ENCODE measurements around the gene MAD1L1. TPM values are rescaled to one million over a fixed set of nuclear protein-coding genes. Genes with fewer than 3 reads are reported as not detected.

Gene MAD1L1
- total and polyA plus RNA-seq, 10 donors = 47.3 to 118 (median 68.2) TPM

DNA sequence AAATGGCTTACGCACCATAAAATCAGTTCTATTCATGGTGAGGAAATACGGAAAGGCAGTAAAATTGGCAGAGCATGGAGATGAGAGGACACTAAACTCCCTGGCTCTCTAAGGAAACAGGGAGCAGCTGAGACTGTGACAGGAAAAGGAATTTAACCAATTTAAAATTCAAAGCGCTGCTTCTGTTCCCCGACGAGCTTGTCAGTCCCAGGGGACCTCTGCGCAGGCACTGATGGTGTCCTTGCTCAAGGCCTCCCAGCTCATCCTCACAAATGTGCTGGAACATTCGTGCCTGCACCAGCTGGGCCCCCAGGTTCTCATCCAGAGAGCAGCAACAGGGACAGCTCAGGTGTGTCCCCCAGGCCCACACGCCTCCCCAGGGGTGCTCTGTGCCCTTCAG lies 101.4 kb downstream of the MAD1L1 start:
- Histone ChIP-seq H3K36me3 (peaks cover 0 to 76% (median 7%) of the 10 kb centered on the region in 6 donors), H3K27me3 (replicated peaks in 1 of 7) (no peaks in the 10 kb centered on the region), H3K4me3 (no peak overlapping the region), H3K4me1 (no peaks in the 10 kb centered on the region), H3K9me3 (no peaks in the 10 kb centered on the region), H3K27ac (no peak overlapping the region)
- TF ChIP-seq POLR2AphosphoS5 (IDR thresholded peaks at IDR 0.05) (no peak), POLR2A (IDR thresholded peaks at IDR 0.05) (no peak)
- TF ChIP-seq, protein P1, sequence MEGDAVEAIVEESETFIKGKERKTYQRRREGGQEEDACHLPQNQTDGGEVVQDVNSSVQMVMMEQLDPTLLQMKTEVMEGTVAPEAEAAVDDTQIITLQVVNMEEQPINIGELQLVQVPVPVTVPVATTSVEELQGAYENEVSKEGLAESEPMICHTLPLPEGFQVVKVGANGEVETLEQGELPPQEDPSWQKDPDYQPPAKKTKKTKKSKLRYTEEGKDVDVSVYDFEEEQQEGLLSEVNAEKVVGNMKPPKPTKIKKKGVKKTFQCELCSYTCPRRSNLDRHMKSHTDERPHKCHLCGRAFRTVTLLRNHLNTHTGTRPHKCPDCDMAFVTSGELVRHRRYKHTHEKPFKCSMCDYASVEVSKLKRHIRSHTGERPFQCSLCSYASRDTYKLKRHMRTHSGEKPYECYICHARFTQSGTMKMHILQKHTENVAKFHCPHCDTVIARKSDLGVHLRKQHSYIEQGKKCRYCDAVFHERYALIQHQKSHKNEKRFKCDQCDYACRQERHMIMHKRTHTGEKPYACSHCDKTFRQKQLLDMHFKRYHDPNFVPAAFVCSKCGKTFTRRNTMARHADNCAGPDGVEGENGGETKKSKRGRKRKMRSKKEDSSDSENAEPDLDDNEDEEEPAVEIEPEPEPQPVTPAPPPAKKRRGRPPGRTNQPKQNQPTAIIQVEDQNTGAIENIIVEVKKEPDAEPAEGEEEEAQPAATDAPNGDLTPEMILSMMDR (IDR thresholded peaks at IDR 0.05 in 8 of 11, conservative IDR thresholded peaks at IDR 0.05 in 3 of 11) = no peak
- intact Hi-C loops (cut with DNase I; ENCODE audit: low total_unique reads) = no loop called here
- no peak for DNase-seq
- 73 to 88% (median 79%) methylated on average over 8 of the region's 8 CpGs for WGBS, 5 donors

DNA sequence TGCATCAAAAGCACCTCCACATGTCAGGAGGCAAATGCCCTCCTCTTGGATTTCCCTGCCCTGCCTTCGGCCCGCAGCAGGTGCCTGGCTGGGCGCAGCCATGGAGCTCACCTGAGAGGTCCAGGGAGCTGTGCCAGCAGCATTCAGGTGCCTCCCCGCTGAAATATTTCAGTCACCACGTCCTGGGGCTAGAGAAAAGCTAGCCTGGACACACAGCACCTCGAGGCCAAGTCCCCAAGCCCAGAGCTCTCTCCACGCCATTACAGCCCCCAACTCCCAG lies 102.7 kb downstream of the MAD1L1 start:
- Histone ChIP-seq H3K4me1 (no peaks in the 10 kb centered on the region), H3K27me3 (replicated peaks in 1 of 7) (no peaks in the 10 kb centered on the region), H3K9me3 (no peaks in the 10 kb centered on the region), H3K27ac (no peak overlapping the region), H3K36me3 (peaks cover 0 to 77% (median 13%) of the 10 kb centered on the region in 6 donors), H3K4me3 (no peak overlapping the region)
- intact Hi-C loops (cut with DNase I; ENCODE audit: low total_unique reads) = no loop called here
- 90 to 97% (median 91%) methylated on average over 4 to 7 of the region's 7 CpGs for WGBS, 5 donors
- TF ChIP-seq POLR2AphosphoS5 (IDR thresholded peaks at IDR 0.05) (no peak), POLR2A (IDR thresholded peaks at IDR 0.05) (no peak)
- TF ChIP-seq, protein P1 (IDR thresholded peaks at IDR 0.05 in 8 of 11, conservative IDR thresholded peaks at IDR 0.05 in 3 of 11) = no peak
- DNase-seq = no peak

DNA sequence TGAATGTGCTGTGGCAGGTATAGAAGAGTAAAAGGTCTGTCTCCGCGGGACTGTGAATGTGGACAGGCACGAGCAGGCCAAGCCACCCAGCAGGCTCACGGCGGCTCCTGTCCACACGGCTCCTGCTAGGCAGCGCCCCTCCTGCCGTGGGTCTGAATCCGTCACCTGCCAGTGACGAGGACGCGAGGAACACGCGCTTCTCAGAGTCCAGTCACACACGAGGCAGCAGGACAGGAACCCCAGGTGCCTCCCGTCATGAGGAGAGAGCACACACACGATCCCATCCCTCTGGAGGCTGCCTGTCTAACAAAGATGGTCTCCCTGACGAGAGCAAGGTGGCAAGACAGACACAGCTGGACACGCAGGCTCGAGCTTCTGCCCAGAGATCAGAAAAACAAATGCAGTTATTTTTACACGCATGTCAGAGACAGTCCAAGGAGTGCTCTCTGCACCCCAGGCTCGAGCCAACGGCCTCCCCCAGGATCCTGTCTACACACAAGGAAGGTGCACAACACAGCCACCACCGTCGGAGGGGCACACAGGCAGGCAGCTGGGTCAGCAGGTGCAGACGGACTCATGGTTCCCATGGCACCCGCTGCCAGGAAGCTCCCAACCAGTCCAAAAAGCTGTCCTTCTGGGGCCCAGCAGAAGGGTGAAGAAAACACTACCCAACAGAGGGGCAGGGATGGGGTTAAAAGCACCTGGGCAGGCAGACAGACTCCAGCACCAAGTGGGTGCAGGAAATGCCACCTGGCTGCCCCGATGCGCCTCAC lies 103.2 kb downstream of the MAD1L1 start:
- intact Hi-C loops (cut with DNase I; ENCODE audit: low total_unique reads) = no loop called here
- no peak overlapping the region for H3K27ac ChIP-seq
- H3K9me3 ChIP-seq = no peaks in the 10 kb centered on the region
- DNase-seq = no peak
- H3K4me3 ChIP-seq = no peak overlapping the region
- H3K36me3 ChIP-seq = peaks cover 0 to 77% (median 16%) of the 10 kb centered on the region in 6 donors
- TF ChIP-seq POLR2A (IDR thresholded peaks at IDR 0.05) = no peak
- H3K27me3 ChIP-seq (replicated peaks in 1 of 7) = no peaks in the 10 kb centered on the region
- WGBS, 5 donors = 89 to 91% (median 90%) methylated on average over 25 to 29 of the region's 29 CpGs
- H3K4me1 ChIP-seq = no peaks in the 10 kb centered on the region

DNA sequence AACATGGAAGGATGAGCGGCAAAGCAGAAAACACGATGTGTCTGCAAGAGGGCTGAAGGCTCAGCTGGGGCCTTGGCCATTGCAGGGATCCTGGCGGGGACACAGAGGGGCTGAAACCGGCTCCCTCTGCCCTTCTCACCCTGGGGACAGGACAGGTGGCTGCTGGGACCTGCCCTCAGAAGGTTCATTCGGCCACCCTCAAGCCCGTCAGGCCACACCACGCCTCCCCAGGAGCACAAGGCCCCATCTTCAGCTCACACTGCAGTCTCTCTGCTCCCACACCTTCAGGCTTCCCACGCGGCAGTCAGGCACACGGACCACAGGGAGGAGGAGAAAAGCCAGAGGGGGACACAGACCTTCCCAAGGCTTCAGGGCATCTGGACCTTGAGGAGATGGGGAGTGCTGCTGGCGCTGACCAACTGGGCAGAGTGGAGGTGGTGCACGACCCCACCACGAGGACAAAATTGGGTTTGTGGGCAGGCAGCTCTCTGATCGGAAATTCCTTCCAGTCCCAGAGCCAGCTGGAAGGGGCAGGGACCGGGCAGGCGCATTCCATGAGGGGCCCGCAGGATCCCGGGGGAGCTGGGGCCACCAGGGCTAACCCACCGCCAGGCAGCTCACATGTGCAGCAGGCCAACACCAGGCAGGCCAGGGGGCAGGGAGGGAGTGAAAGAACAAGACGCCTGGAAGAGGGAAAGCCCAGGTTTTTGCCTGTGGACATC lies 104.0 kb downstream of the MAD1L1 start:
- 88 to 94% (median 91%) methylated on average over 20 of the region's 20 CpGs for WGBS, 5 donors
- Histone ChIP-seq H3K9me3 (no peaks in the 10 kb centered on the region), H3K4me1 (no peaks in the 10 kb centered on the region), H3K36me3 (peaks cover 0 to 77% (median 14%) of the 10 kb centered on the region in 6 donors), H3K27ac (no peak overlapping the region), H3K27me3 (replicated peaks in 1 of 7) (no peaks in the 10 kb centered on the region), H3K4me3 (no peak overlapping the region)
- TF ChIP-seq, protein P1 (IDR thresholded peaks at IDR 0.05 in 8 of 11, conservative IDR thresholded peaks at IDR 0.05 in 3 of 11) = no peak
- TF ChIP-seq POLR2A (IDR thresholded peaks at IDR 0.05) = no peak
- no peak for TF ChIP-seq POLR2AphosphoS5 (IDR thresholded peaks at IDR 0.05)
- intact Hi-C loops (cut with DNase I; ENCODE audit: low total_unique reads) = no loop called here
- no peak for DNase-seq
